Upper lobe of left lung (tissue), 4 donors: ENCODE measurements around the gene C10orf53.

Source experiments
- CTCF ChIP-seq, 6 experiments: fragments of 450-650 bp in 4 of 6; fragments of 200-600 bp in 2 of 6; sonication (generic) in 2 of 6; IDR thresholded peaks; one replicate each; pipeline ENCODE4 v1.5.1; 2016 to 2019; ENCODE audit warnings: antibody characterized with exemption in 6 of 6
- EP300 ChIP-seq, 4 donors: sonication (generic); formaldehyde crosslinking; IDR thresholded peaks; one replicate each; pipeline ENCODE4 v1.5.1; 2017; ENCODE audit warnings: antibody characterized with exemption in 4 of 4, control low read depth in 2 of 4
- POLR2A ChIP-seq, 4 donors: fragments of 450-650 bp; IDR thresholded peaks; one replicate each; pipeline ENCODE4 v1.5.1; 2016 to 2017; ENCODE audit warnings: antibody characterized with exemption in 4 of 4, mild to moderate bottlenecking in 2 of 4
- POLR2AphosphoS5 ChIP-seq, 2 donors: sonication (generic); formaldehyde crosslinking; IDR thresholded peaks; one replicate each; pipeline ENCODE4 v1.5.1; 2017; ENCODE audit warnings: antibody characterized with exemption in 2 of 2

- TF ChIP-seq POLR2A (IDR thresholded peaks at IDR 0.05) (no peak), EP300 (IDR thresholded peaks at IDR 0.05) (no peak), POLR2AphosphoS5 (IDR thresholded peaks at IDR 0.05) (no peak), CTCF (IDR thresholded peaks at IDR 0.05) (no peak)
Observed at GRCh38 chr10:49649936-49650723, 29.3 kb upstream of the C10orf53 start.
